Cardiac muscle cell (in vitro differentiated cells and primary cell): ENCODE results near the gene LGR5. TPM values are rescaled to one million over a fixed set of nuclear protein-coding genes. Genes with fewer than 3 reads are reported as not detected.

Experiments used
- DNase-seq, 2 donors: peaks; one replicate each; pipeline versions ENCODE4 v3.0.0 to v3.0.0-alpha.2; 2010 to 2017; ENCODE audit warnings: low read depth in 1 of 2, low spot score in 1 of 2
- H3K27ac ChIP-seq: fragments of 200-600 bp; sonication (generic); 2 replicates; pipeline ENCODE4 v1.5.1; 2016
- H3K27me3 ChIP-seq: fragments of 200-600 bp; sonication (generic); 2 replicates; pipeline ENCODE4 v1.6.0; 2016; ENCODE audit warnings: control low read depth
- H3K36me3 ChIP-seq: fragments of 200-600 bp; sonication (generic); 2 replicates; pipeline ENCODE4 v1.5.1; 2016; ENCODE audit warnings: control low read depth
- H3K4me1 ChIP-seq: fragments of 200-600 bp; sonication (generic); 2 replicates; pipeline ENCODE4 v1.8.1; 2017; ENCODE audit warnings: low read depth, mild to moderate bottlenecking, mixed run types
- H3K4me3 ChIP-seq: fragments of 200-600 bp; sonication (generic); 2 replicates; pipeline ENCODE4 v1.5.1; 2016; ENCODE audit warnings: mild to moderate bottlenecking
- H3K9me3 ChIP-seq: fragments of 200-600 bp; sonication (generic); 2 replicates; pipeline ENCODE4 v1.5.1; 2017; ENCODE audit warnings: low read depth, mild to moderate bottlenecking, control low read depth
- polyA plus RNA-seq: library from polyadenylated mRNA; unstranded; fragments of >200 nt; fragmentation: Nextera tagmentation; extraction: Ambion mirVana; gene quantifications from 2 replicates; pipeline ENCODE4 v1.2.1, GENCODE V29; 2016
- total RNA-seq: library from RNA; depleted of rRNA; stranded (reverse); fragments of >200 nt; gene quantifications from 2 replicates; pipeline ENCODE4 v1.2.3, GENCODE V29; 2016
- TF ChIP-seq, protein P1 (sequence below): IDR thresholded peaks from 2 replicates; pipeline ENCODE4 v1.5.1; 2012; ENCODE audit warnings: low read depth, mild to moderate bottlenecking, low read length

LGR5 gene
- total and polyA plus RNA-seq, 2 experiments from 2014 or later, result 0.12 to 0.34 TPM

GRCh38 chr12:71447691-71448132 is 8.1 kb downstream of the LGR5 start:
- TF ChIP-seq, protein P1, sequence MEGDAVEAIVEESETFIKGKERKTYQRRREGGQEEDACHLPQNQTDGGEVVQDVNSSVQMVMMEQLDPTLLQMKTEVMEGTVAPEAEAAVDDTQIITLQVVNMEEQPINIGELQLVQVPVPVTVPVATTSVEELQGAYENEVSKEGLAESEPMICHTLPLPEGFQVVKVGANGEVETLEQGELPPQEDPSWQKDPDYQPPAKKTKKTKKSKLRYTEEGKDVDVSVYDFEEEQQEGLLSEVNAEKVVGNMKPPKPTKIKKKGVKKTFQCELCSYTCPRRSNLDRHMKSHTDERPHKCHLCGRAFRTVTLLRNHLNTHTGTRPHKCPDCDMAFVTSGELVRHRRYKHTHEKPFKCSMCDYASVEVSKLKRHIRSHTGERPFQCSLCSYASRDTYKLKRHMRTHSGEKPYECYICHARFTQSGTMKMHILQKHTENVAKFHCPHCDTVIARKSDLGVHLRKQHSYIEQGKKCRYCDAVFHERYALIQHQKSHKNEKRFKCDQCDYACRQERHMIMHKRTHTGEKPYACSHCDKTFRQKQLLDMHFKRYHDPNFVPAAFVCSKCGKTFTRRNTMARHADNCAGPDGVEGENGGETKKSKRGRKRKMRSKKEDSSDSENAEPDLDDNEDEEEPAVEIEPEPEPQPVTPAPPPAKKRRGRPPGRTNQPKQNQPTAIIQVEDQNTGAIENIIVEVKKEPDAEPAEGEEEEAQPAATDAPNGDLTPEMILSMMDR, result no peak
- no peak overlapping the region for H3K4me3 ChIP-seq
- H3K27me3 ChIP-seq, result peaks cover 28% of the 10 kb centered on the region
- no peaks in the 10 kb centered on the region for H3K9me3 ChIP-seq
- DNase-seq, result no peak
- no peak overlapping the region for H3K27ac ChIP-seq
- H3K4me1 ChIP-seq, result no peaks in the 10 kb centered on the region
- no peaks in the 10 kb centered on the region for H3K36me3 ChIP-seq

GRCh38 chr12:71448150-71448581 is 8.6 kb downstream of the LGR5 start:
- Histone ChIP-seq H3K9me3 (no peaks in the 10 kb centered on the region), H3K27ac (no peak overlapping the region), H3K4me3 (no peak overlapping the region), H3K4me1 (no peaks in the 10 kb centered on the region), H3K36me3 (no peaks in the 10 kb centered on the region), H3K27me3 (peaks cover 23% of the 10 kb centered on the region)
- DNase-seq, result no peak
- TF ChIP-seq, protein P1, result no peak

GRCh38 chr12:71449373-71450070 is 9.9 kb downstream of the LGR5 start:
- H3K36me3 ChIP-seq, result no peaks in the 10 kb centered on the region
- peaks cover 10% of the 10 kb centered on the region for H3K27me3 ChIP-seq
- H3K27ac ChIP-seq, result no peak overlapping the region
- no peak for DNase-seq
- TF ChIP-seq, protein P1, result no peak
- no peaks in the 10 kb centered on the region for H3K4me1 ChIP-seq
- no peaks in the 10 kb centered on the region for H3K9me3 ChIP-seq
- no peak overlapping the region for H3K4me3 ChIP-seq

DNA sequence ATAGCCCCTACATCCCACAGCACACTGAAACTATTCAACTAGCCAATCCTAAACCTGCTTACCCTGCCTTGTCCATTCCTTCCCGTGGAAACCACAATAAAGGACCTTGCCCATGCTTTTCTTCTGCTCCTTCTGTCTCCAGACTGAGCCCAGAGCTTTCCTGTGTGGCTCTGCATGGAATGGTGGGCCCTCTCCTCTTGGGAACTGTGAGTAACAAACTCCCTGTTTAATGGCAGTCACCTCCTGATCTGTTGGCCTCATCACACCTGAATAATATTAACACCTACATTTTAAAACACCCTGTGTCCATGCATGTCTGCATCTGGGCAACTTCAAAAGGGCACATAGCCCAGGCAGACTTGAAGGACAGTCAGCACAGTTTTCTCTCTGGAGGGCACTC is 12.4 kb downstream of the LGR5 start:
- Histone ChIP-seq H3K9me3 (no peaks in the 10 kb centered on the region), H3K36me3 (no peaks in the 10 kb centered on the region), H3K27me3 (no peaks in the 10 kb centered on the region), H3K4me1 (no peaks in the 10 kb centered on the region), H3K4me3 (no peak overlapping the region), H3K27ac (no peak overlapping the region)
- no peak for DNase-seq
- TF ChIP-seq, protein P1, result no peak

DNA sequence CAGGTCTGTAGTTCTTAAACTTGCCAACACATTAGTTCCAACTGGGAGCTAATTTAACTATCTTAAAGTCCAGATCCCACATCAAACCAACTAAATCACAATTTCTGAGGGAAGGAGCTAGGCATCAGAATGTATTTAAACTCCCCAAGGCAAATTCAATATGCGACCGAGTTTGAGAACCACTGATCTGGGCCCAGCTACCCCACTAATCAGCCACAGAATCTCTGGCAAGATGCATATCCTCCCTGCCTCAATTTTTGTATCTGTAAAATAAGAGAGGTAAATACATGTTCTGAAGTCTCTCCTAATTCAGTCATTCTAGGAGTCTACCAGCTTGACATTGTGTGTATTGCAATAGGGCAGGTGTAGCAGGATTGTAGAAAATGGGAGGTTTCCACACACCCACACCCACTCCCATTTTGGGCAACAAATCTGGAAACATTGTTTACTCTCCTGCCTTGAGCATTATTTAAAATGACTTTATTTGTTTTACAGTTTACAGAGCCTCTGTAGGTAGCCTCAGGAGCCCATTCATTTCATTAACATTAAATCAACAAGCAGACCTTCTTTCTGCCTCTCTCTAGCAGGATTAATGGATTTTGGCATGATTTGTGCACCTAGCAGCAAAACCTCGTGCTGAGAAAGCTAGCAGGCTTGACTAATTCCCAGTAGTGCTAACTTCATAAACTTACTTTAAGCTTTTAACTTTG is 15.6 kb downstream of the LGR5 start:
- Histone ChIP-seq H3K4me3 (no peak overlapping the region), H3K9me3 (no peaks in the 10 kb centered on the region), H3K36me3 (no peaks in the 10 kb centered on the region), H3K27me3 (no peaks in the 10 kb centered on the region), H3K4me1 (no peaks in the 10 kb centered on the region), H3K27ac (no peak overlapping the region)
- no peak for DNase-seq
- TF ChIP-seq, protein P1, result no peak
